ENCODE data around the gene MYD88. TPM values are rescaled to one million over a fixed set of nuclear protein-coding genes. Genes with fewer than 3 reads are reported as not detected.

MYD88 gene
- total RNA-seq, 1 donor from 2014 or later: 70.2 TPM

- H3K4me3 ChIP-seq: no peak overlapping the region
- ATAC-seq (no peak), DNase-seq (no peak)
- H3K4me1 ChIP-seq: peaks cover 22% of the 10 kb centered on the region
- no peak for TF ChIP-seq CTCF (IDR thresholded peaks at IDR 0.05)
- no peaks in the 10 kb centered on the region for H3K9me3 ChIP-seq
- H3K27me3 ChIP-seq: no peaks in the 10 kb centered on the region
- no peak overlapping the region for H3K27ac ChIP-seq
- intact Hi-C loops (cut with DNase I): no loop called here
- H3K36me3 ChIP-seq: peaks cover 13% of the 10 kb centered on the region
Measured at GRCh38 chr3:38141952-38142273, 3.5 kb downstream of the MYD88 start.

GRCh38 chr3:38142959-38143358 is 4.5 kb downstream of the MYD88 start:
- DNase-seq: no peak
- no peak for TF ChIP-seq CTCF (IDR thresholded peaks at IDR 0.05)
- H3K36me3 ChIP-seq: peaks cover 13% of the 10 kb centered on the region

GRCh38 chr3:38143511-38143910 is 5.0 kb downstream of the MYD88 start:
- Histone ChIP-seq H3K27ac (no peak overlapping the region), H3K36me3 (peaks cover 13% of the 10 kb centered on the region), H3K27me3 (no peaks in the 10 kb centered on the region), H3K4me3 (no peak overlapping the region), H3K9me3 (no peaks in the 10 kb centered on the region), H3K4me1 (peaks cover 14% of the 10 kb centered on the region)
- ATAC-seq: no peak
- DNase-seq: no peak
- intact Hi-C loops (cut with DNase I): no loop called here
- TF ChIP-seq CTCF (IDR thresholded peaks at IDR 0.05): no peak

More at GRCh38 chr3:38142959-38143358, 4.5 kb downstream of the MYD88 start:
- intact Hi-C loops (cut with DNase I): no loop called here
- Histone ChIP-seq H3K27me3 (no peaks in the 10 kb centered on the region), H3K4me3 (no peak overlapping the region), H3K27ac (no peak overlapping the region), H3K9me3 (no peaks in the 10 kb centered on the region), H3K4me1 (peaks cover 18% of the 10 kb centered on the region)
- ATAC-seq: no peak

- H3K36me3 ChIP-seq: peaks cover 2% of the 10 kb centered on the region
- intact Hi-C loops (cut with DNase I): no loop called here
- no peak for DNase-seq
- no peaks in the 10 kb centered on the region for H3K27me3 ChIP-seq
- H3K4me3 ChIP-seq: no peak overlapping the region
- TF ChIP-seq CTCF (IDR thresholded peaks at IDR 0.05): no peak
- no peaks in the 10 kb centered on the region for H3K9me3 ChIP-seq
- H3K27ac ChIP-seq: no peak overlapping the region
- peaks cover 6% of the 10 kb centered on the region for H3K4me1 ChIP-seq
- no peak for ATAC-seq
Measured at GRCh38 chr3:38146504-38146903, 8.0 kb downstream of the MYD88 start.

GRCh38 chr3:38147421-38147820 is 9.0 kb downstream of the MYD88 start:
- DNase-seq (no peak), ATAC-seq (peak; percentile 45)
- H3K4me1 ChIP-seq: peaks cover 6% of the 10 kb centered on the region
- no peak overlapping the region for H3K27ac ChIP-seq
- no peaks in the 10 kb centered on the region for H3K36me3 ChIP-seq
- H3K9me3 ChIP-seq: no peaks in the 10 kb centered on the region
- intact Hi-C loops (cut with DNase I): no loop called here
- no peak for TF ChIP-seq CTCF (IDR thresholded peaks at IDR 0.05)
- H3K27me3 ChIP-seq: no peaks in the 10 kb centered on the region
- H3K4me3 ChIP-seq: no peak overlapping the region

- intact Hi-C loops (cut with DNase I): no loop called here
- H3K9me3 ChIP-seq: no peaks in the 10 kb centered on the region
- H3K36me3 ChIP-seq: no peaks in the 10 kb centered on the region
- no peaks in the 10 kb centered on the region for H3K27me3 ChIP-seq
- peaks cover 14% of the 10 kb centered on the region for H3K4me1 ChIP-seq
- ATAC-seq: peak; percentile 61
- H3K27ac ChIP-seq: no peak overlapping the region
- no peak overlapping the region for H3K4me3 ChIP-seq
- TF ChIP-seq CTCF (IDR thresholded peaks at IDR 0.05): no peak
- DNase-seq: no peak
Measured at GRCh38 chr3:38148311-38148882, 9.9 kb downstream of the MYD88 start.

Measured in upper lobe of right lung (tissue), 1 donor.